ENCODE results near the gene FBXO33.

Gene FBXO33, protein sequence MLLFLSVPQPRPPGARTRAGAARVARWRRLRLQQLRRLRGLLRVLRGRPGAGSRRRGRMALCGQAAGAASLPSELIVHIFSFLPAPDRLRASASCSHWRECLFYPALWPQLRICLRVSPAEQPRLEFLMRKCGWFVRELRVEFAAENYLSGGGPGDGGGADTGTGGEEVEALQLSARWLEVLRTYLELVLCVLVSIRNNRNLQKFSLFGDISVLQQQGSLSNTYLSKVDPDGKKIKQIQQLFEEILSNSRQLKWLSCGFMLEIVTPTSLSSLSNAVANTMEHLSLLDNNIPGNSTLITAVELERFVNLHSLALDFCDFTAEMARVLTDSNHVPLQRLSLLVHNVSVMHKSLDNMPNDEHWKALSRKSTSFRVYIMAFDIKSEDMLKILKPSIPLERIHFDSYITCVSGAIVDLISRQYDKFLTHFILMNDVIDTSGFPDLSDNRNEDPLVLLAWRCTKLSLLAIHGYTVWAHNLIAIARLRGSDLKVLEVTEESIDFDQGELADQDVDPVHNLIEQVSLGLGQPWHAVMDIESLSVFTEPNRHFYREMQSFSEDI
- total RNA-seq = 25.2 to 62.6 (median 39.9) reads per million in 18 experiments

DNA sequence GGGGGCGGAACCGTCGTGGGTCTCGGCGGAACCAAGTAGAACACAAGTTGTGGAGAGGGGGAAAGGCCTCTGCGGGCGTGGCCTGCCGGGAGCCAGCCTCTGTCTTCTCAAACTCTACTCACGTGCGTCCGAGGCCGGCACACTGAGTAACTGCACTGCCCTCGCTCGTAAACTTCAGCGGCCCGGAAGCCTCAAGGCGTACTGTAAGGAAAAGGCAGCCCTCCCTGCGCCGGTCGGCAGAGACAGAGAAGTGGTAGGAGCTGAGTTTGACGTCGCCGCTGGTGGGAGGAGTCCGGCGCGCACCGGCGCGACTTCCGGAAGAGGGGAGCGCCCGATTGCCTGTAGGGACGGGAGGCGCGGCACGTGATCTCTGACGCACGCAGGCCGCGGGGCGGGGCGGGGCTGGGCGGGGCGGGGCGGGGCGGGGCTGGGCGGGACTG, at the start of gene FBXO33:
Gene FBXO33 (minus strand): TSS at position 255 of the 440 bp plus-strand sequence. CDS start 271 bp downstream, outside the sequence.
- peak; percentile 94 to 96 for DNase-seq

DNA sequence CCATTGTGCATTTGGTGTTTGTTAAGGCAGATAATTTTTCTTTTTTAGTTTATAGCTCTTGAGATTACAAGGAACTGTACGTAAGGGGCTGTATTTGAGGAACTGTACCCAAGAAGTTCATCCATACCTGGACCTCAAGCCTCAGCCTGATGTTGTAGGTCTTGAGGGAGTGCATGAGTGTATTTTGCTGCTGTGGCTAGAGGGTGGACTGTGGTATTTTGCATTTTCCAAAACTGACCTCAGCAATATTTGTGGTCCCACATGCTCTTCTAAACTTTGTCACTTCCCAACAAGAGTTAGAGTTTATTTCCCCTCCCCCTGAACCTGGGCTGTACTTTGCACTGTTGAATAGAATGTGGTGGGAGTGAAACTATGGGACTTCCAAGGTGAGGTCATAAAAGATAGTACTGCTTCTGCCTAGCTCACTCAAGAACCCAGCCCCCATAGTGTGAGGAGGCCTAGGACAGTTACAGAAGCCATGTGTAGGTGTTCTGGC, 42.2 kb upstream of the FBXO33 start:
- DNase-seq = no peak

DNA sequence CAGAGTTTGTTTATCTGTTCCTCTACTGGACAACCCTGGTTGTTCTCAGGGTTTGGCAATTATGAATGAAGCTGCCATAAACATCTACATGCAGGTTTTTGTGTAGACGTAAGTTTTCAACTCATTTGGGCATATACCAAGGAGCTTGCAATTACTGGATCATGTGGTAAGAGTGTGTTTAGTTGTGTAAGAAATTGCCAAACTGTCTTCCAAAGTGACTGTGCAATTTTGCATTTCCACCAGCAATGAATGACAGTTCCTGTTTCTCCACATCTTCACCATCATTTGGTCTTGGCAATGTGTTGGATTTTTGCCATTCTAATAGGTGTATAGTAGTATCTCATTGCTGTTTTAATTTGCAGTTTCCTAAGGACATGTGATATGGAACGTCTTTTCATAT, 39.8 kb upstream of the FBXO33 start:
- DNase-seq = peak; percentile 52 to 71

DNA sequence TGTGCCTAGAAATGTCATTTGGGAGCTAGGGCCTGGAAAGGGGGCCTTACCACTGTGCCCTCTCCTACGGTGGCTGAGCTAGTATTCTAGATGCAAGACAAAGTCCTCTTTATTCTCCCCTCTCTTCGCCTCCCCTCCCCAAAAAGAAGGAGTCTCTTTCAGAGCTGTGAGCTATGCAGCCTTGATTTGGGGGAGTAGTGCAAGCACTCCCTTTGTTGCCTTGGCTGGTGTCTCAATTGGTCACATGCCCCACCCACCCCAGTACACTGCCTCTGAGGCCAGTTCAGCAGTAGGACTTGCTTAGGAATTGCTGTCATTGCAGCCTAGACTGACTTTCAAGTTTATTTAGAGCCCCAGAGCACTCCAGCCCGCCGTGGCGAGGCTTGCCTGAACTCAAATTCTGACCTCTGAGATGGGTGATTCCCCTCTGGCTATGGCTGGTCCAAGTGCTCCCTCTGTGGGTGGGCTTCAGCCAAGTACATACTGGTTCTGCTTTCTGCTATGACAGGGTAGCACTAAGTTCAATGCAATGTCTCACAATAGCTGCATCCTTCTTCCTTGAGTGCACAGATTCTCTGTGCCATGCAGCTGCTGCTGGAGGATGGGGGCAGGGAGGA, 37.0 kb upstream of the FBXO33 start:
- DNase-seq = peak; percentile 13 to 46

DNA sequence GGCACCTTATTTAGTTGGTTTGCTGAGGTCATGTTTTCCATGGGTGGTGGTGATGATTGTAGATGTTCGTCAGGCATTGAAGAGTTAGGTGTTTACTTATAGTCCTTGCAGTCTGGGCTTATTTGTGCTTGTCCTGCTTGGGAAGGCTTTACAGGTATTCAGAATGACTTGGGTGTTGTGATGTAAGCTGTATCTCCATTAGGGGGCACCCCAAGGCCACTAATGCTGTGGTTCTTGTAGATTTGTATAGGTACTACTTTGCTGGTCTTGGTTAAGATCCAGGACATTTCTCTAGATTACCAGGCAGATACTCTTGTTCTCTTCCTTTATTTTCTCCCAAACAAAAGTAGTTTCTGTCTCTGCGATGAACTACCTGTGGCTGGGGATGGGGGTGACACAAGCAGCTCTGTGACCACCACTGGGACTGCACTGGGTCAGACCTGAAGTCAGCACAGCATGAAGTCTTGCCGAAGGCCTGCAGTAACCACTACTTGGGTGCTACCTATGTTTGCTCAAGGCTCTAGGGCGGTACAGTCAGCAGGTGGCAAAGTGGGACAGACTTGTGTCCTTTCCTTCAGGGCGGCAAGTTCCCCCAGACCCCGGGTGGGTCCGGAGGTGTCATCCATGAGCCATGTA, 35.8 kb upstream of the FBXO33 start:
- DNase-seq = peak; percentile 45 to 59

DNA sequence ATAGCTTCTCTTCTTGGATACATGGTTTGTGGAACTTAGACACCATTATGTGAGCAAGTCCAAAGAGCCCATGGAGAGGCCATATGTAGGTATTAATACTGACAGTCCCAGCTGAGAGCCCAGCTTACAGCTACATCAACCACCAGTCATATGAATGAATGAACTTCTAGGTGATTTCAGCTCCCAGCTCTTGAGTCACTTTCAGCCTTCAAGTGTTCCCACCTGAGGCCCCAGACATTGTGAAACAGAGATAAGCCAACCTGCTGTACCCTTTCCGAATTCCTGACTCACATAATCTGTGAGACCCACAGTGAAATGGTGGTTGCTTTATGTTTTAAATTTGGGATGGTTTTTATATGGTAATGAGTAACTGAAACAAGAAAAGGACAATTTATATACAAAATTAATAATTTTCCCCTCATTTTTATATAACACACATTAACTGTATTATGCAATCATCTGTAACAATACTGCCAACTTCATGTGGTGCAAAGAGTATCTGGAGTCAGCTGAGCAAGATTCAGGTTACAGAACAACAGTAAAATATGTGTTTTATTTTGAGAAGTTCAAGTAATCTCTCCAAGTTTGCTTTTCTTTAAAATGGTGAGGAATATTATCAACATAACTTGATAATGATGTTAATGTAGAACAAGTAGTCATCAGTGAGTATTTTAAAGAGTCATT, 27.7 kb upstream of the FBXO33 start:
- DNase-seq = no peak

DNA sequence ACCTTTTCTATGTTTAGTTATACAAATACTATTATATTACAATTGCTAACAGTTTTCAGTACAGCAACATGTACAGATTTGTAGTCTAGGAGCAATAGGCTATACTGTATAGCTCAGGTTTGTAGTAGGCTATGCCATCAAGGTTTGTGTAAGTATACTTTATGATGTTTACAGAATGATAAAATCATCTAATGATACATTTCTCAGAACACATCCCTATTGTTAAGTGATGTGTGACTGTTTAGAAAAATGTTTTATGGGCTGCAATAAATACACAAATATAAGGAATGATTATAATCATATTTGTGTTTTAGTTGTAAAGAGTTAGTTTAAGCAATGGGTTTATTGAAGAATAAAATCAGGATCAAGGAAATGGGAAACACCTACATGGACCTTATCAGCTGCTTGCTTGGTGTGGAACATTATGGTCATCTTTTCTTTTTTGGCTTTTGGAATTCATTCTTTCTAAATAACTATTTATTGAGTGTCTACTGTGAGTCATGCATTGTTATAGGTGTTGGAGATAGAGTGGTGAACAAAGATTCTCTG, 24.5 kb upstream of the FBXO33 start:
- DNase-seq = no peak

DNA sequence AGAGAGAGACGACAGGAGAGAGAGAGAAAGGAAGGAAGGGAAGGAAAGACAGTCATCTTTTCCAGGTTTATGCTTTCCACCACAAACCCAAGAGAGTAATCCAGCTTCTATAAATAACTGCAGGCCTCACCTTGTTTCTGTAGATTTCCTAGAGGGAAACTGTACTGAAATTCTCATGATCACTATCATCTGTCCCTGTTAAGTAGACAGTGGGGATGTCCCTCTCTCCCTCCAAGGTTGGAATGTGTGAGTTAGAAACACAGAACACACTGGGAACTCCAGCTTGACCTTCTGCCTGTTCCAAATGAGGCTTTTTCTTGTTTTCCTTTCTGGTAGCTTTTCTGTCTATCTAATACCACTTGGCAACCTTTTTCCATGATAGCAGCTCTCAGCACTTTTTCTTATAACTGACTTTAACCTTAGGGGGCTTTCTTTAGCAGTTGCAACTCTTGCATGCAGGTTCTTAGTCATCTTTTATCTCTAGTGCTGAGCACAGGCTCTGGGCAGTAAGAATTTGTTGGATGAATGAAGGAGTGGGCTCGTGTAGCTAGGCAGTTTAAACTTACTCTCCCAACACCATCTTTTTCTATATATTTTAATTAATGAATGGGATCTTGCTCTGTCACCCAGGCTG, 22.8 kb upstream of the FBXO33 start:
- DNase-seq = no peak

DNA sequence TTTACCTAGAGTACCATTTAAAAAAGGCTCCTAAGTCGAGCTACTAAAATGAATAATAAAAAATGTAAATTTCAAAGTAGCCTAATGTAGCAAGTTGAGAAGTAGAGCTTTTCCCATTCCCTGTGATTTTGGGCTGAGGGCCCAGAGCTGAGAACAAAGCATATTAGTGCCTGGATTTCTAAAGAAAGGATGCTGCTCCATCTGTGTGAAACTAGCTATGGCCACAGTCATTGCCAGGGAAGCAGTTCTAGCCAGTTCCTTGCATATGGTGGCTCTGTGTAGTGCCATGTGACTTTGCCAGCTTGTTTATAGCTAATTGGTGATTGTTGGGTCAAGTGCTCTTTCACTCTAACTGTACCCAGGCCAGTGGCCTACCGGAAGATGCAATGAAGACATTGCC, 20.4 kb upstream of the FBXO33 start:
- no peak for DNase-seq

DNA sequence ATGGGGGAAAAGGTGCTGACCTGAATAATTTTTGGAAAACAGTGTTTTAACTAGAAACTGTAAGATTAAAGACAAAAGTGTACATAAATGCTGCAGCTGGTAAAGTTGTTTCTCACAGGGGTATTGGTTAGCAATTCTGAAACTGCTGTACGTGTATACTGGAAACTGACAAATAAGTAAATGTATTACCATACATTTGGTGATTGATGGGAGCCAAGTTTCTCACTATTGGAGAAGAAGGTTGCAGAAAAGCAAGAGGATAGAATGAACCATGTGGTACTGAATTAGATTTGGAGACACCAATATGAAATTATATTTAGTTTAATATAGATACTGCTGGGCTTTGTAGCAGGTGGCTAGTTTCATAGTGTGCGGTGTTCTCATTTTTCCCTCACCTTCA, 19.6 kb upstream of the FBXO33 start:
- no peak for DNase-seq

DNA sequence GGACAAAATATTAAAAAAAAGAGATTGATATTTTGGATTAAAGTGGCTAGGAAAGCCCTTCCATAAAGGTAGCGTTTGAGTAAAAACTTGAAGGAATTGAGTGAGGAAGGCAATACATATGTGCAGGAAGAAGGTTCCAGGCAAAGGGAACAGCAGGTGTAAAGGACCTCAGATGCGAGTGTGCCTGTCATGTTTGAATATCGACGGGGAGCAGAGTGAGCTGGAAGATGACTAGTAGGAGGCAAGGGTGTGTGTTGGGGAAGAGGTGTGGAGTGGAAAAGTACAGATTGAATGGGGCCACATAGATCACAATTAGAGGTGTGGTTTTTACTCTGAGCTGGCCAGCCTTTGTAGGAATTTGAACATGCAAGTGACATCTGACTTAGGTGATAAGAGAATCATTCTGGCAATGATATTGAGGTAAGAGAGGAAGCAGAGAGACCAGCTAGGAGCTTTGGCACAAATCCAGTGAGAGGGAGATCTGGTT, 15.0 kb upstream of the FBXO33 start:
- DNase-seq = no peak

DNA sequence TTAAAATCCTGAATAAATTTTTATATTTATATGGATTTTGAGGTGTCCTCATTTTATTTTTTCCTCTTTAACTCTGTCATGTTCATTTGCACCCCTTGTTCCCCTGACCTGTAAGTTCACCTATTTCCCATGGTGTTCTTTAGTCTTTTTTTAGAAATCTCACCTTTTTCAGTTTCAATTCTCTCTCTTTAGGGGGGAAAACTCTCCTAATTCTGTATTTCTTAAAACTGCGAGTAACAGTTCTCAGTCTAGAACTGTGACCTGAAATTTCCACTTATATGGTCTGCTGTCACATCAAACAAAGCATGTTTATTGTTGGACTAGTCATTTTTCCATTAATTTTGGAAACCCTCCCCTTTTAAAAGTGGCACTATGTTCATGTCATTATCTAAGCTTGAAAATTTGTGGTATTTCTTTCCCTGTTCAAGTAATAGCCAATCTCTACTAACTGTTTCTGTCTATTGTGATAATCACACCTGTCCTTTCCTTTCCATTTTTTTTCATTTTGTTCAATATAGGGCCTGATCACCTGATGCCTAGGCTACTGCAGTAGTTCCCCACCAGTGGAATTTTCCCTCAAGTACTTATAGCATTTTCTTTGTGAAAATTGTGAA, 14.0 kb upstream of the FBXO33 start:
- no peak for DNase-seq

DNA sequence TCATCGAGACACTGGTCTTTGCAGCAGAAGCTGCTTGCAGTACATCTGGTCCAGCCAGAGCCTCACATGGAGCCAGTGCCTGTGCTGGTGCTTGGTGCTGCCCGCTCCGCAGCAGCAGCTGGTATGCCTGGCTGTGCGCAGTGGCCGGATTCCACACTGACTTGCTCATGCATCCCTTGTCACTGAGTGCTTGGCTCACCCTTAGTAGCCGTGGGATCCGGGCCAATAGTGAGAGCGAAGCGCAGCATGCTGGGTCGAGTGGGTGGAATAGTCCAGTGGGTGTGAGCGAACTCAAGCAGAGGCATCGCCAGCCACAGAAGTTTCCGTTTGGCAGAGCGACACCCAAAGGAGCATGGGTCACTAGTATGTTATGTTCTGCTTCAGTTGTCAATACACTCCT, 10.1 kb upstream of the FBXO33 start:
- DNase-seq = no peak

DNA sequence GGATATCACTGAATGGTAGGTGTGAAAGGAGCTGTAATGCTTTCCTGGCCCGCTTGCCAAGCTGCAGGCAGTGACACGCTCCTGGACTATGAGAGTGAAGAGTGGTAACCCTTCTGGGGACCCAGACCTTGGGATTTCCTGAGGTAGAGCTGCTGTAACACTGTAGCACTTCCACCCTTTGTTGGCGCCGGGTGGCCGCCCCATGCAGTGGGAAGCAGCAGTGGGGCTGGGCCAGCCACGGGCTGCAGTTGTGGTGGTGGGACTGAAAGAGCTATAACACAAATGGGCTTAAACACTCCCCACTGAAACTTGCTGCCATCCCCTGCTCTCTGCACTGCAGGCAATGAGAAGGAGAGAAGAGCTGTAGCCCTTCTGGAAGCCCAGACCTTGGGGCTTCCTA, 9.6 kb upstream of the FBXO33 start:
- no peak for DNase-seq

DNA sequence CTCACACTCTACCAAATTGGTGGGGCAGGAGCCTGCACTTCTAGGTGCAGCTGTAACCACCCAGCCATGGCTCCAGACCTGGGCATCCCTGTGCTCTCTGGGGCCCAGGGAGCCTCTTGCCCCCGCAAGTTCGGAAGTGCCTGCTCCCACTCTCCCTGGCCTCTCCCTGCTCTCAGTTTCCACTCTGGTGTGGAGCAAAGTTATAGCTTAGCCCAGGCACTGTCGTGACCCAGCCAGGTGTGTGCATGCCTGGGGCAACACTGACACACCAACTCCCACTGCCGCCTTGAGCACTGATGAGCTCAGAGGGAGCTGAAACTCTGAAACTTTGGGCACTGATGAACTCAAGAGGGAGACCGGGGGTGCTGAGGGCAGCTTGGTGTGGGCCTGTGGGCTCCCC, 8.7 kb upstream of the FBXO33 start:
- no peak for DNase-seq

DNA sequence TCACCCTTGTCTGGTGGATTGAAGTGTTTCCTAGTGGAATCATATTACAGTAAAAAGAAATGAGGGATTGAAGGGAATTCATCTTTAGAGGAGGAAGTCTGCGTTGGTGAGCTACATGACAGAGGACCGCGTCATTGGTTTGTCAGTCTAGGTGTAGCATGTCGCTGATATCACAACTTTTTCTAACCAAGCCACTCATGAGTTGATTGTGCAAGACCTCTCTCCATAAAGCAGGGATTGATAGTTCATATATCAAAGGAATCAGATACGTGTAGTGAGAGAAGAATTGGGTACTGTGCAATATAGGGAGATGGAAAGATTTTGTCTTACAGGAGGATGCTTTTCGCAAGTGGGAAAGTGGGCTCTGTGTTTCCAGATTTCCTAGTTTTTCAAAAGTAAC, 3.0 kb upstream of the FBXO33 start:
- no peak for DNase-seq

DNA sequence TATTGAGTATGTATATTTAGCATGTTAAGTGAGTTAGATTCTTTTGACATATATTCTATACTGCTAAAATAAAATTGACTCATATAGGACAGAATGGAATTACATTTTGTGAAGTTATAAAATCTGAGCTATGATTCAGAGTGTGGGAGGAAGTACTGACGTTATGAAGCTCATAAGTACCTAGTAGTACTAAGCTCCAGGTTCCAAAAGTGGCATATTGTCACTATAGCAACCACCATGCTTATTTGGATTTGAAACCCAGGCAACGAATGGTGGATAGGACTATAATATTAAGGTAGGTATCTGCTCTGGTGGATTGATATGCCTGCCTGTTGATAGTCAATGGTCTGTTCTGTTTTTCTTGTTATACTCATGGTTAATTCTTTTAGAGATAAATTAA, 2.2 kb upstream of the FBXO33 start:
- DNase-seq = no peak

DNA sequence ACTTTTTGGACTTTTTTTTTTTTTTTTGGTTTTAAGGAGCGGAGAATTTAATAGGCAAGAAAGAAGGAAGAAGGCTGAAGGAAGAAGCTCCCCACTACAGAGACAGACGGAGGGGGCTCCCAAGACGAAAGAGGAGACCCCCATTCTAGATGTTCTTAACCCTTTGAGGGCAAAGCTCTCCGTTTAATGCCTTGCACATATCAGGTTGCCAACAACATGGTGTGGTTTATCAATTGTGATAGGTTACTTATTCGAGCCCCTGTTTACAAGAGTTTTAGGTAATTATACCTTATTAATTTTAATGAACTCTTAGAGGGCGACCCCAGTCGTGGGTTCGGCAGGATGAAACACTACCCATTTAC, 1.2 kb upstream of the FBXO33 start:
- no peak for DNase-seq

DNA sequence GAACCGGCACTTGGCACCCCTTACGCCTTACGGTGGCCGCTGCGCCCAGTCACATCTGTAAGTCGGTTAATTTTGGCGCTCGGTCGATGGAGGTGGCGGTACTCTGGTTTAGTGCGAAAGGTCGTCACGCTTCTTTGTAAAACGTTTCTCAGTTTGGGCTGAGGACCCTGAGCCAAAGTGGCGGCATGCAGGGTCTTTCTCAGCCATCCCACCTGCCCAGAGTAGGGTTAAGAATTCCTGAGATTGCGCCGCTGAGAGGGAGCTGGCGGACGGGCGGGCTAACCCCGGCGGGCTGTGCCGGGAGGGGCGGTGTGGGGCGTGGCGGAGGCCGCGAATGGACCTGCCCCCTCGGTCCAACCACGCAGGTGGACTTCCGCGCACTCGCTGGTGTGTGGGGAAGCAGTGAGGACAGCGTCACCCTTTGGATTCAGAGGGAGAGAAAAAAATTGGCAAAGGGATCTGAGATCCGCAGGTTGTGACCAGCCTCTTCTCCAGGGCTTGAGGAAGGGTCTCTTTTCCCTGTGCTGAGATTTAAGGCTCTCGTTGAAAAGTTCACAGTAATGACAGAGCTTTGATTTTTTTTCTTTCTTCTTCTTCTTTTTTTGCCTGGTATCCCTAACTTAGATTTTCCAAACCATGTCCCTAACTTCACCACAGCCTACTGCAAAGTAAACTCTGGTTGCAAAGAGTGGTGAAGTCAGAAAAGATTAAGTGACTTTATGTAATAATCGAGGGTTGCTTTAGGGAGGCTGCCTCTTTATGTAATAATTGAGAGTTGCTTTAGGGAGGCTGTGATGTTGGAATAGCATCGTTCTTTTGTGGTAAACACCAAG, 602 bp upstream of the FBXO33 start:
- DNase-seq = peak; percentile 84 to 91
